Measurements from ENCODE around the gene CER1. TPM values are rescaled to one million over a fixed set of nuclear protein-coding genes. Genes with fewer than 3 reads are reported as not detected.
"Not testable (repeated sequence)": the region's sequence is repeated elsewhere in the genome, so short reads cannot be mapped to it uniquely, and the experiment has no call there.

Gene CER1
- polyA plus RNA-seq, 1 of the 3 experiments (the other 2 are of a cell fraction) = not detected

- H3K9me2 ChIP-seq = no peaks in the 10 kb centered on the region
- H3K9ac ChIP-seq = no peak overlapping the region
- H3K4me1 ChIP-seq (ENCODE audit: control insufficient read depth in 1 of 2, insufficient read depth in 2 of 2, low read depth in 1 of 2, low read length in 1 of 2) = peaks cover 0 to 9% of the 10 kb centered on the region in 2 experiments; a peak in 2 of 4 replicates
- DNase-seq = no peak
- H3K4me2 ChIP-seq = no peak overlapping the region
- ChIA-PET CTCF (interaction anchor here (1.4 to 2.9 kb wide), 2 partner anchors 11 to 82 kb away, joined by 3 to 10 read pairs; no protein-coding TSS in a partner anchor), POLR2A (no interaction called here)
- H4K20me1 ChIP-seq (ENCODE audit: insufficient read depth) = peaks cover 6% of the 10 kb centered on the region; the same call in 1 of the 2 replicates
- H3K4me3 ChIP-seq (ENCODE audit: low read depth in 2 of 2, low read length in 1 of 2) = no peak overlapping the region
- H3K9me3 ChIP-seq = no peaks in the 10 kb centered on the region
- no peak for TF ChIP-seq PBX3 (IDR thresholded peaks at IDR 0.05)
- TF ChIP-seq FOXJ3 (CRISPR knock-in tag; IDR thresholded peaks at IDR 0.05) = no peak
- H3K27ac ChIP-seq (ENCODE audit: low read depth in 2 of 2, low read length in 1 of 2) = no peak overlapping the region
- peaks cover 13% of the 10 kb centered on the region; the same call in 1 of the 2 replicates for H3K79me2 ChIP-seq (ENCODE audit: insufficient read depth)
- H2AFZ ChIP-seq (ENCODE audit: low read depth) = no peak overlapping the region
- H3K36me3 ChIP-seq (replicated peaks in 1 of 2; ENCODE audit: control insufficient read depth in 1 of 2, insufficient read depth in 2 of 2, low read length in 1 of 2) = peaks cover 15 to 23% of the 10 kb centered on the region in 2 experiments
- peaks cover 18% of the 10 kb centered on the region for H3F3A ChIP-seq (replicated peaks; ENCODE audit: insufficient read depth)
- no peaks in the 10 kb centered on the region for H3K27me3 ChIP-seq (ENCODE audit: insufficient read depth)
Measured at GRCh38 chr9:14686168-14686567, 36.4 kb downstream of the CER1 start.

GRCh38 chr9:14682616-14683015, 39.9 kb downstream of the CER1 start:
- H3K79me2 ChIP-seq (ENCODE audit: insufficient read depth); H3K9me3 ChIP-seq; CTCF ChIA-PET; H3K27me3 ChIP-seq (ENCODE audit: insufficient read depth); POLR2A ChIA-PET; H3K4me1 ChIP-seq (ENCODE audit: control insufficient read depth in 1 of 2, insufficient read depth in 2 of 2, low read depth in 1 of 2, low read length in 1 of 2); H3K9ac ChIP-seq; H4K20me1 ChIP-seq (ENCODE audit: insufficient read depth); H3K4me3 ChIP-seq (ENCODE audit: low read depth in 2 of 2, low read length in 1 of 2); H2AFZ ChIP-seq (ENCODE audit: low read depth); H3K9me2 ChIP-seq; H3K4me2 ChIP-seq; H3K27ac ChIP-seq (ENCODE audit: low read depth in 2 of 2, low read length in 1 of 2); DNase-seq: not testable (repeated sequence)
- WGBS (ENCODE audit: low lambda C conversion rate) = 93% methylated on average over 4 of the region's 4 CpGs
- H3K36me3 ChIP-seq (replicated peaks in 1 of 2; ENCODE audit: control insufficient read depth in 1 of 2, insufficient read depth in 2 of 2, low read length in 1 of 2) = peaks cover 15 to 27% of the 10 kb centered on the region in 2 experiments
- H3F3A ChIP-seq (replicated peaks; ENCODE audit: insufficient read depth) = peaks cover 15% of the 10 kb centered on the region

- H3F3A ChIP-seq (replicated peaks; ENCODE audit: insufficient read depth) = no peaks in the 10 kb centered on the region
- DNase-seq = no peak
- no peaks in the 10 kb centered on the region for H4K20me1 ChIP-seq (ENCODE audit: insufficient read depth)
- H3K4me1 ChIP-seq (ENCODE audit: control insufficient read depth in 1 of 2, insufficient read depth in 2 of 2, low read depth in 1 of 2, low read length in 1 of 2) = no peaks in the 10 kb centered on the region; a peak in 1 of 4 replicates
- H3K27me3 ChIP-seq (ENCODE audit: insufficient read depth) = no peaks in the 10 kb centered on the region
- H3K9me3 ChIP-seq = no peaks in the 10 kb centered on the region
- H3K9me2 ChIP-seq = 0 out of 2 replicates have a peak, but pooled peaks cover 3% of the 10 kb centered on the region
- H3K79me2 ChIP-seq (ENCODE audit: insufficient read depth) = no peaks in the 10 kb centered on the region
- H3K27ac ChIP-seq (ENCODE audit: low read depth in 2 of 2, low read length in 1 of 2) = no peak overlapping the region
- H2AFZ ChIP-seq (ENCODE audit: low read depth) = no peak overlapping the region
- CTCF ChIA-PET = no interaction called here
- H3K36me3 ChIP-seq (replicated peaks in 1 of 2; ENCODE audit: control insufficient read depth in 1 of 2, insufficient read depth in 2 of 2, low read length in 1 of 2) = peaks cover 15 to 53% of the 10 kb centered on the region in 2 experiments
- H3K4me3 ChIP-seq (ENCODE audit: low read depth in 2 of 2, low read length in 1 of 2) = no peak overlapping the region
- no peak overlapping the region for H3K4me2 ChIP-seq
- TF ChIP-seq TCF12 (IDR thresholded peaks at IDR 0.05) (no peak), USF1 (IDR thresholded peaks at IDR 0.05; ENCODE audit: borderline replicate concordance, low read depth) (no peak), GATA2 (CRISPR knock-in tag; IDR thresholded peaks at IDR 0.05) (no peak), CHD2 (IDR thresholded peaks at IDR 0.05; ENCODE audit: low read length, partially characterized antibody) (no peak), REST (IDR thresholded peaks at IDR 0.05; ENCODE audit: low read depth, low read length) (no peak)
- no peak overlapping the region for H3K9ac ChIP-seq
- whole genome bisulfite sequencing (ENCODE audit: low lambda C conversion rate) = 94% methylated on average over 3 of the region's 3 CpGs
- POLR2A ChIA-PET = no interaction called here
Measured at GRCh38 chr9:14678776-14679175, 43.8 kb downstream of the CER1 start.

Measured in SK-N-SH (cell line).